IMR-90 (cell line): ENCODE data around the gene MMP26. TPM values are rescaled to one million over a fixed set of nuclear protein-coding genes. Genes with fewer than 3 reads are reported as not detected.

Experiments
- ATAC-seq: fragments of 200-7000 bp; cut with Tn5 transposase; 2 replicates; pipeline ENCODE4 v1.9.1; 2020; ENCODE audit warnings: low read depth, mild to moderate bottlenecking, moderate library complexity
- BruUV-seq: library from RNA; stranded (reverse); fragments of 400-500 nt; replicated peaks from 2 replicates; lab custom pipeline; 2021; lab: Mats Ljungman, UMichigan
- CTCF ChIA-PET: fragments of 300-600 bp; formaldehyde crosslinking; extraction: SDS; loops from one replicate; lab custom pipeline; 2021; ENCODE audit warnings: antibody characterized with exemption; lab: Yijun Ruan, JAX
- POLR2A ChIA-PET: fragments of 300-600 bp; sonication (Branson Sonifier 250); formaldehyde crosslinking; loops from one replicate; lab custom pipeline; 2022; ENCODE audit warnings: antibody characterized with exemption; ENCODE audit not compliant: unreplicated experiment; lab: Charles Lee
- DNase-seq: peaks from one replicate; pipeline ENCODE4 v3.0.0; 2013
- H2AFZ ChIP-seq: replicated peaks from 2 replicates; pipeline ENCODE3; 2013; ENCODE audit warnings: low read length, mild to moderate bottlenecking; ENCODE audit not compliant: poor library complexity
- H2AK5ac ChIP-seq: 2 replicates; pipeline ENCODE4 v1.6.1; 2013; ENCODE audit warnings: low read depth, low read length, inconsistent platforms
- H2AK9ac ChIP-seq: replicated peaks from 2 replicates; pipeline ENCODE3; 2013; ENCODE audit warnings: mild to moderate bottlenecking, low read depth, low read length, moderate library complexity; ENCODE audit not compliant: poor library complexity
- H2BK120ac ChIP-seq: 2 replicates; pipeline ENCODE4 v1.6.1; 2013; ENCODE audit warnings: low read depth, low read length, inconsistent platforms
- H2BK15ac ChIP-seq: 3 replicates; pipeline ENCODE4 v1.6.1; 2013; ENCODE audit warnings: low read depth, low read length, inconsistent platforms
- H2BK20ac ChIP-seq: 2 replicates; pipeline ENCODE4 v1.6.1; 2013; ENCODE audit warnings: low read depth, mild to moderate bottlenecking, inconsistent platforms, low read length, moderate library complexity
- H2BK5ac ChIP-seq: 2 replicates; pipeline ENCODE4 v1.6.1; 2013; ENCODE audit warnings: mild to moderate bottlenecking, low read depth, low read length, inconsistent platforms; ENCODE audit not compliant: poor library complexity, severe bottlenecking
- H3K14ac ChIP-seq: replicated peaks from 2 replicates; pipeline ENCODE4 v1.6.1; 2013; ENCODE audit warnings: low read depth, low read length, inconsistent platforms
- H3K18ac ChIP-seq: 2 replicates; pipeline ENCODE4 v1.6.1; 2013; ENCODE audit warnings: low read depth, low read length, control low read depth
- H3K23ac ChIP-seq: 2 replicates; pipeline ENCODE4 v1.6.1; 2013; ENCODE audit warnings: low read depth, low read length, inconsistent platforms
- H3K27ac ChIP-seq: 2 replicates; pipeline ENCODE4 v1.5.1; 2013; ENCODE audit warnings: mild to moderate bottlenecking, control low read depth, low read length; ENCODE audit not compliant: insufficient read depth
- H3K27me3 ChIP-seq: 2 replicates; pipeline ENCODE4 v1.6.1; 2013; ENCODE audit warnings: low read length; ENCODE audit not compliant: control insufficient read depth, insufficient read depth
- H3K36me3 ChIP-seq: 2 replicates; pipeline ENCODE4 v1.6.1; 2013; ENCODE audit warnings: low read length, mixed read lengths; ENCODE audit not compliant: control insufficient read depth, insufficient read depth
- H3K4ac ChIP-seq: 2 replicates; pipeline ENCODE4 v1.6.1; 2013; ENCODE audit warnings: low read depth, low read length, inconsistent platforms
- H3K4me1 ChIP-seq: 2 replicates; pipeline ENCODE4 v1.6.1; 2013; ENCODE audit warnings: low read length, mixed read lengths; ENCODE audit not compliant: control insufficient read depth, insufficient read depth
- H3K4me2 ChIP-seq: 2 replicates; pipeline ENCODE4 v1.6.1; 2013; ENCODE audit warnings: low read depth, mild to moderate bottlenecking, control low read depth, low read length, moderate library complexity
- H3K4me3 ChIP-seq: 2 replicates; pipeline ENCODE4 v1.5.1; 2013; ENCODE audit warnings: low read depth, mild to moderate bottlenecking, control low read depth, low read length, moderate library complexity; ENCODE audit not compliant: insufficient read depth
- H3K56ac ChIP-seq: 2 replicates; pipeline ENCODE4 v1.6.1; 2013; ENCODE audit warnings: low read length, inconsistent platforms; ENCODE audit not compliant: insufficient read depth; ENCODE audit errors: extremely low read depth
- H3K79me1 ChIP-seq, 2 experiments: 2 replicates each; pipeline ENCODE4 v1.6.1; 2013; ENCODE audit warnings: low read length in 2 of 2, inconsistent platforms in 1 of 2, low read depth in 1 of 2
- H3K9ac ChIP-seq: 2 replicates; pipeline ENCODE4 v1.6.1; 2013; ENCODE audit warnings: low read depth, low read length, control low read depth
- H3K9me1 ChIP-seq: 2 replicates; pipeline ENCODE4 v1.6.1; 2013; ENCODE audit warnings: low read length, inconsistent platforms; ENCODE audit not compliant: insufficient read depth
- H3K9me3 ChIP-seq: 2 replicates; pipeline ENCODE4 v1.6.1; 2013; ENCODE audit warnings: low read length; ENCODE audit not compliant: control insufficient read depth, insufficient read depth
- H4K20me1 ChIP-seq: 2 replicates; pipeline ENCODE4 v1.6.1; 2013; ENCODE audit warnings: low read length, inconsistent platforms; ENCODE audit not compliant: insufficient read depth
- H4K5ac ChIP-seq: 2 replicates; pipeline ENCODE4 v1.6.1; 2013; ENCODE audit warnings: mild to moderate bottlenecking, low read depth, low read length, control low read depth
- H4K8ac ChIP-seq, 2 experiments: 2 replicates each; pipeline ENCODE4 v1.6.1; 2013; ENCODE audit warnings: low read depth in 2 of 2, low read length in 2 of 2, control low read depth in 1 of 2, inconsistent platforms in 1 of 2
- H4K91ac ChIP-seq: 2 replicates; pipeline ENCODE4 v1.6.1; 2013; ENCODE audit warnings: low read depth, low read length, inconsistent platforms; ENCODE audit not compliant: insufficient read depth
- BHLHE40 ChIP-seq: fragments of 150-350 bp; IDR thresholded peaks from 2 replicates; pipeline ENCODE4 v1.6.1; 2016; ENCODE audit warnings: mild to moderate bottlenecking, low read depth, low read length
- CEBPB ChIP-seq: IDR thresholded peaks from 2 replicates; pipeline ENCODE4 v1.6.1; 2012; ENCODE audit warnings: low read depth, low read length, improper control_type of control experiment
- CHD1 ChIP-seq: IDR thresholded peaks from 2 replicates; pipeline ENCODE4 v1.6.1; 2012; ENCODE audit warnings: low read depth, low read length, improper control_type of control experiment
- FOS ChIP-seq: fragments of 150-350 bp; IDR thresholded peaks from 2 replicates; pipeline ENCODE4 v1.6.1; 2016; ENCODE audit warnings: low read depth, low read length
- MAFK ChIP-seq: IDR thresholded peaks from 2 replicates; pipeline ENCODE4 v1.6.1; 2012; ENCODE audit warnings: low read depth, low read length, improper control_type of control experiment
- MAZ ChIP-seq: IDR thresholded peaks from 2 replicates; pipeline ENCODE4 v1.6.1; 2012; ENCODE audit warnings: low read depth, mild to moderate bottlenecking, low read length, improper control_type of control experiment, moderate library complexity, borderline replicate concordance
- MXI1 ChIP-seq: IDR thresholded peaks from 2 replicates; pipeline ENCODE4 v1.6.1; 2012; ENCODE audit warnings: low read depth, mild to moderate bottlenecking, low read length, moderate library complexity, borderline replicate concordance
- NFE2L2 ChIP-seq: fragments of 150-350 bp; IDR thresholded peaks from 2 replicates; pipeline ENCODE4 v1.6.1; 2016; ENCODE audit warnings: low read depth, mild to moderate bottlenecking, low read length
- POLR2A ChIP-seq: IDR thresholded peaks from 2 replicates; pipeline ENCODE4 v1.6.1; 2012; ENCODE audit warnings: mild to moderate bottlenecking, low read depth, low read length
- RAD21 ChIP-seq: IDR thresholded peaks from 2 replicates; pipeline ENCODE4 v1.6.1; 2012; ENCODE audit warnings: low read length, improper control_type of control experiment
- RCOR1 ChIP-seq: IDR thresholded peaks from 2 replicates; pipeline ENCODE4 v1.6.1; 2012; ENCODE audit warnings: mild to moderate bottlenecking, low read length, improper control_type of control experiment; ENCODE audit not compliant: insufficient replicate concordance
- RFX5 ChIP-seq: IDR thresholded peaks from 2 replicates; pipeline ENCODE4 v1.8.0; 2012; ENCODE audit warnings: low read depth, mild to moderate bottlenecking, low read length, moderate library complexity
- SMC3 ChIP-seq: fragments of 150-350 bp; IDR thresholded peaks from 2 replicates; pipeline ENCODE4 v1.6.1; 2016; ENCODE audit warnings: low read depth, mild to moderate bottlenecking, antibody characterized with exemption, low read length, moderate library complexity
- USF2 ChIP-seq: fragments of 150-350 bp; IDR thresholded peaks from 2 replicates; pipeline ENCODE4 v1.6.1; 2017; ENCODE audit warnings: mild to moderate bottlenecking, antibody characterized with exemption, low read length, low read depth
- WGBS, 2 experiments: methylation state at CpG; one replicate each; pipeline versions ENCODE4 v1.1.5 to v1.1.7; 2013; ENCODE audit warnings: missing lambda C conversion rate in 2 of 2; ENCODE audit not compliant: insufficient read length in 1 of 2; ENCODE audit errors: extremely low coverage in 2 of 2; 5-methylcytosine and 5-hydroxymethylcytosine counted together
- dilution Hi-C: fragments of 300-500 bp; cut with HindIII; formaldehyde crosslinking; loops from one replicate; pipeline ENCODE4 v1.14.3; 2018; ENCODE audit warnings: low sequenced_read_pairs; ENCODE audit not compliant: unreplicated experiment
- in situ Hi-C: fragments of 300-500 bp; cut with MboI; formaldehyde crosslinking; loops from 3 replicates; pipeline ENCODE4 v1.14.3; 2019; ENCODE audit warnings: low sequenced_read_pairs, inconsistent platforms, mixed read lengths
- intact Hi-C: fragments of 100-400 bp; cut with micrococcal nuclease; formaldehyde crosslinking; loops from 2 replicates; pipeline ENCODE4 v1.10.0; 2022
- polyA plus RNA-seq, 3 experiments: library from polyadenylated mRNA; depleted of rRNA; stranded (reverse); fragments of >200 nt; gene quantifications; 2 replicates each; pipeline ENCODE4 v1.2.3, GENCODE V29; 2012; ENCODE audit warnings: low replicate concordance in 1 of 3
- total RNA-seq: library from RNA; depleted of rRNA; stranded (reverse); fragments of >200 nt; gene quantifications from 2 replicates; pipeline ENCODE4 v1.2.3, GENCODE V29; 2012
- TF ChIP-seq, protein P1 (sequence below): conservative IDR thresholded peaks from 2 replicates; pipeline ENCODE4 v1.5.1; 2012; ENCODE audit warnings: mild to moderate bottlenecking, low read depth, low read length, improper control_type of control experiment
- TF ChIP-seq, protein P2 (sequence below): fragments of 150-350 bp; IDR thresholded peaks from 2 replicates; pipeline ENCODE4 v1.6.1; 2016; ENCODE audit warnings: low read depth, mild to moderate bottlenecking, low read length, moderate library complexity, borderline replicate concordance

Gene MMP26
- total and polyA plus RNA-seq, 2 of the 4 experiments (the other 2 are of a cell fraction), result not detected

- Histone ChIP-seq H2AFZ (no peak overlapping the region), H4K20me1 (no peaks in the 10 kb centered on the region), H3K4me1 (no peaks in the 10 kb centered on the region), H3K4ac (no peak overlapping the region), H4K91ac (no peak overlapping the region), H3K14ac (no peak overlapping the region), H2BK15ac (no peak overlapping the region), H3K9me3 (no peaks in the 10 kb centered on the region), H4K5ac (no peak overlapping the region), H2BK5ac (no peak overlapping the region), H4K8ac (no peak overlapping the region), H3K18ac (no peak overlapping the region), H3K79me1 (no peaks in the 10 kb centered on the region), H3K36me3 (no peaks in the 10 kb centered on the region), H3K9me1 (no peaks in the 10 kb centered on the region), H2AK5ac (no peak overlapping the region), H2BK20ac (no peak overlapping the region), H3K27ac (no peak overlapping the region), H3K4me2 (no peak overlapping the region), H3K56ac (no peak overlapping the region), H2BK120ac (no peak overlapping the region), H2AK9ac (no peak overlapping the region), H3K27me3 (no peaks in the 10 kb centered on the region), H3K9ac (no peak overlapping the region), H3K23ac (no peak overlapping the region), H3K4me3 (no peak overlapping the region)
- no peak for DNase-seq
- dilution Hi-C loops, result no loop called here
- BruUV-seq, result no TSS peak
- intact Hi-C loops, result no loop called here
- no peak for TF ChIP-seq RCOR1
- no peak for TF ChIP-seq MXI1
- no peak for TF ChIP-seq MAZ
- TF ChIP-seq FOS, result no peak
- TF ChIP-seq, protein P1, sequence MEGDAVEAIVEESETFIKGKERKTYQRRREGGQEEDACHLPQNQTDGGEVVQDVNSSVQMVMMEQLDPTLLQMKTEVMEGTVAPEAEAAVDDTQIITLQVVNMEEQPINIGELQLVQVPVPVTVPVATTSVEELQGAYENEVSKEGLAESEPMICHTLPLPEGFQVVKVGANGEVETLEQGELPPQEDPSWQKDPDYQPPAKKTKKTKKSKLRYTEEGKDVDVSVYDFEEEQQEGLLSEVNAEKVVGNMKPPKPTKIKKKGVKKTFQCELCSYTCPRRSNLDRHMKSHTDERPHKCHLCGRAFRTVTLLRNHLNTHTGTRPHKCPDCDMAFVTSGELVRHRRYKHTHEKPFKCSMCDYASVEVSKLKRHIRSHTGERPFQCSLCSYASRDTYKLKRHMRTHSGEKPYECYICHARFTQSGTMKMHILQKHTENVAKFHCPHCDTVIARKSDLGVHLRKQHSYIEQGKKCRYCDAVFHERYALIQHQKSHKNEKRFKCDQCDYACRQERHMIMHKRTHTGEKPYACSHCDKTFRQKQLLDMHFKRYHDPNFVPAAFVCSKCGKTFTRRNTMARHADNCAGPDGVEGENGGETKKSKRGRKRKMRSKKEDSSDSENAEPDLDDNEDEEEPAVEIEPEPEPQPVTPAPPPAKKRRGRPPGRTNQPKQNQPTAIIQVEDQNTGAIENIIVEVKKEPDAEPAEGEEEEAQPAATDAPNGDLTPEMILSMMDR, result no peak
- no peak for TF ChIP-seq MAFK
- TF ChIP-seq SMC3, result no peak
- TF ChIP-seq RFX5, result no peak
- TF ChIP-seq CEBPB, result no peak
- no peak for TF ChIP-seq CHD1
- no peak for TF ChIP-seq POLR2A
- TF ChIP-seq, protein P2, sequence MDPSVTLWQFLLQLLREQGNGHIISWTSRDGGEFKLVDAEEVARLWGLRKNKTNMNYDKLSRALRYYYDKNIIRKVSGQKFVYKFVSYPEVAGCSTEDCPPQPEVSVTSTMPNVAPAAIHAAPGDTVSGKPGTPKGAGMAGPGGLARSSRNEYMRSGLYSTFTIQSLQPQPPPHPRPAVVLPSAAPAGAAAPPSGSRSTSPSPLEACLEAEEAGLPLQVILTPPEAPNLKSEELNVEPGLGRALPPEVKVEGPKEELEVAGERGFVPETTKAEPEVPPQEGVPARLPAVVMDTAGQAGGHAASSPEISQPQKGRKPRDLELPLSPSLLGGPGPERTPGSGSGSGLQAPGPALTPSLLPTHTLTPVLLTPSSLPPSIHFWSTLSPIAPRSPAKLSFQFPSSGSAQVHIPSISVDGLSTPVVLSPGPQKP, result no peak
- no peak for TF ChIP-seq USF2
- no peak for TF ChIP-seq RAD21
- TF ChIP-seq BHLHE40, result no peak
- no peak for TF ChIP-seq NFE2L2
- in situ Hi-C loops, result no loop called here
- ATAC-seq, result no peak
- ChIA-PET POLR2A (no interaction called here), CTCF (no interaction called here)
- no CpG with 5 or more reads among the region's 2 CpGs for WGBS, 2 experiments
Measured at GRCh38 chr11:4727171-4727570, 22.6 kb downstream of the MMP26 start.
